Small intestine (tissue), 7 donors: ENCODE data around the gene JUNB. TPM values are rescaled to one million over a fixed set of nuclear protein-coding genes. Genes with fewer than 3 reads are reported as not detected.

ENCODE experiments used
- DNase-seq, 2 donors: peaks; one replicate each; pipeline versions ENCODE4 v3.0.0 to v3.0.0-alpha.2; 2013
- FAIRE-seq: peaks from 2 replicates; lab custom pipeline; 2012; peaks lifted over from hg19 to GRCh38; lab: Jason Lieb, UNC
- H3K27ac ChIP-seq, 3 donors: one replicate each; pipeline ENCODE4 v1.5.1; 2013; ENCODE audit warnings: low read length in 2 of 3, mild to moderate bottlenecking in 2 of 3, control low read depth in 1 of 3, inconsistent platforms in 1 of 3, low read depth in 1 of 3, moderate library complexity in 1 of 3
- H3K27me3 ChIP-seq, 3 donors: one replicate each; pipeline ENCODE4 v1.6.1; 2013; ENCODE audit warnings: low read length in 3 of 3, inconsistent platforms in 1 of 3; ENCODE audit not compliant: control insufficient read depth in 3 of 3, insufficient read depth in 3 of 3
- H3K36me3 ChIP-seq, 3 donors: one replicate each; pipeline ENCODE4 v1.6.1; 2013; ENCODE audit warnings: low read length in 3 of 3, inconsistent platforms in 1 of 3, low read depth in 1 of 3, mild to moderate bottlenecking in 1 of 3, moderate library complexity in 1 of 3; ENCODE audit not compliant: control insufficient read depth in 3 of 3, insufficient read depth in 2 of 3
- H3K4me1 ChIP-seq, 3 donors: one replicate each; pipeline ENCODE4 v1.6.1; 2013; ENCODE audit warnings: low read length in 2 of 3, inconsistent platforms in 1 of 3, low read depth in 1 of 3, mild to moderate bottlenecking in 1 of 3, moderate library complexity in 1 of 3; ENCODE audit not compliant: control insufficient read depth in 3 of 3, insufficient read depth in 2 of 3
- H3K4me3 ChIP-seq, 3 donors: one replicate each; pipeline ENCODE4 v1.5.1; 2013; ENCODE audit warnings: low read length in 3 of 3, control low read depth in 1 of 3, inconsistent platforms in 1 of 3, low read depth in 1 of 3, mild to moderate bottlenecking in 1 of 3, moderate library complexity in 1 of 3
- H3K9me3 ChIP-seq, 2 donors: one replicate each; pipeline ENCODE4 v1.6.1; 2013; ENCODE audit warnings: low read depth in 1 of 2, low read length in 1 of 2; ENCODE audit not compliant: control insufficient read depth in 2 of 2, insufficient read depth in 1 of 2
- WGBS, 3 donors: extraction: QIAGEN DNeasy Blood & Tissue Kit; methylation state at CpG; one replicate each; pipeline ENCODE4 v1.1.7; 2013; 5-methylcytosine and 5-hydroxymethylcytosine counted together
- polyA plus RNA-seq, 4 donors: library from polyadenylated mRNA; stranded (reverse) in 3 of 4; unstranded in 1 of 4; fragments of 200-250 nt in 3 of 4; fragments of 120-200 nt in 1 of 4; gene quantifications; one replicate each; pipeline versions ENCODE4 v1.2.1 to v1.2.3, GENCODE V29; 2013
- donor health status: healthy with polysubstance abuse.
- donor health status: control.
- donor health status: control.
- donor health status: Bipolar disorder and iron deficiency.
- donor health status: healthy.

Gene JUNB
- polyA plus RNA-seq, 4 donors, result 44.7 to 234 (median 135) TPM

DNA sequence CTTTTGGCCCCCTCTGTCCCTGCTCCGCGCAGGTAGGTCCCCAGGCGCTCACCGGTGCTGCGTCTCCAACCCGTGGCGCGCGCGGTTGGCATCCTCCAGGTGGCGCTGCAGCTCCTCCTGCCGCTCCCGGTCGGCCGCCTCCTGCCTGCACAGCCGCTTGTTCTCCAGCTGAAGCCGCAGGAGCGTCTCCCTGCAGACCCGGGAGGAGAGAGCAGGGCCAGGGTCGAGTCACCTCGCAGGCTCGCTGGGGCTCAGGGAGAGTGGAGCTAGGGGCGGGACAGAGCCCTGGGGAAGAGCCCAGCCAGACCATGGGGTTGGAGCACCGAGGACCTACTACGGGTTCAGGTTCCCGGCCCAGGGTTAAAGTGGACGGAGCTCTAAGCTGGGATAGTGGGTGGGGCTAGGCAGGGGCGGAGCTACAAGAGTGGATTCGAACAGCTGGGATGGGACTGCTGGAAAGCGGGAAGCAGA lies 25.2 kb upstream of the JUNB start:
- Histone ChIP-seq H3K4me1 (peaks cover 0 to 13% (median 0%) of the 10 kb centered on the region in 3 donors), H3K9me3 (peaks cover 0 to 6% of the 10 kb centered on the region in 2 donors), H3K4me3 (peak overlapping the region in 1 of 3 donors; percentile 53), H3K27ac (peak overlapping the region in 1 of 3 donors; percentile 82), H3K36me3 (peaks cover 3 to 82% (median 27%) of the 10 kb centered on the region in 3 donors), H3K27me3 (no peaks in the 10 kb centered on the region)
- WGBS, 3 donors, result 42 to 86% (median 56%) methylated on average over 27 to 30 of the region's 30 CpGs
- FAIRE-seq, result no peak
- peak; percentile 73 to 94 for DNase-seq

DNA sequence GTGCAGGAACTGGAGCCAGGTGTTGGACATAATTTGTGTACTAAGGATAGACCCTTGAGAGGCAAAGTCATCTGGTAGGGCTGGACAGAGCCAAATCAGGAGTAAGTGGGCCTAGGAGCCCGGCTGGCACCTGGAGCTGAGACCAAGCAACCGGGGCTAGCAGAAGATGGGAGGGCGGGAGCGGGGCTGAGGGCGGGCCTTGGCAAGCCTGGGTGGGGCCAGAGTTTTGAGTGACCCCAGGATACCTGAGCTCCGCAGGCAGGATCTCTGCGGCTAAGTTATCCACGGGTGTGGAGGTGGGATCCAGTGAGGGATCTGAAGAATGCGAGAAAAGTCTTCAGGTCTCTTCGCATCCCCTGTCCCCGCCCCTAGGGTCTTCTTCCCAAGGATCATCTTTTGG lies 24.1 kb upstream of the JUNB start:
- WGBS, 3 donors, result 93 to 96% (median 95%) methylated on average over 11 of the region's 11 CpGs
- FAIRE-seq (no peak), DNase-seq (no peak)
- H3K27ac ChIP-seq, result no peak overlapping the region
- peaks cover 0 to 13% (median 0%) of the 10 kb centered on the region in 3 donors for H3K4me1 ChIP-seq
- H3K9me3 ChIP-seq, result peaks cover 0 to 6% of the 10 kb centered on the region in 2 donors
- H3K36me3 ChIP-seq, result peaks cover 3 to 86% (median 29%) of the 10 kb centered on the region in 3 donors
- H3K27me3 ChIP-seq, result no peaks in the 10 kb centered on the region
- H3K4me3 ChIP-seq, result no peak overlapping the region

DNA sequence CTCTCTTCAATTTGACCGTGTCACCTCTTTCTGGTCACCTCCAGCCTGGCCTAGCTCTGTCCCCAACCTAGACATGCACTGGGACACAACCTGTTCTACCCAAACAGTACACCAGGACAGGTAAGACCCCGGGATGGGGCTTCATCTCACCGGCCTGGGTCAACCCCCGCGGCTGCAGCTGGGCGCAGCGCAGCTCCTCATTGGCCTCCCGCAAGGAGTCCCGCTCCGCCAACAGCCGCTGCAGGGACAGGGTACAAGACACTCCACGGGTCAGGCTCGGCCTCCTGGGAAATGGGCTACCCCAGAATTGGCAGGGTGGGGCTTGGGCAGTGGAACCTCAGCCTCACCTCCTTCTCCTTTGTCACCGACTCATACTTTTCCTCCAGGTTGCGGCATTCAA lies 23.6 kb upstream of the JUNB start:
- FAIRE-seq, result no peak
- DNase-seq, result no peak
- H3K36me3 ChIP-seq, result peaks cover 3 to 89% (median 29%) of the 10 kb centered on the region in 3 donors
- peaks cover 0 to 6% of the 10 kb centered on the region in 2 donors for H3K9me3 ChIP-seq
- no peak overlapping the region for H3K27ac ChIP-seq
- no peak overlapping the region for H3K4me3 ChIP-seq
- no peaks in the 10 kb centered on the region for H3K27me3 ChIP-seq
- peaks cover 0 to 13% (median 0%) of the 10 kb centered on the region in 3 donors for H3K4me1 ChIP-seq
- WGBS, 3 donors, result 94 to 99% (median 95%) methylated on average over 15 of the region's 15 CpGs

DNA sequence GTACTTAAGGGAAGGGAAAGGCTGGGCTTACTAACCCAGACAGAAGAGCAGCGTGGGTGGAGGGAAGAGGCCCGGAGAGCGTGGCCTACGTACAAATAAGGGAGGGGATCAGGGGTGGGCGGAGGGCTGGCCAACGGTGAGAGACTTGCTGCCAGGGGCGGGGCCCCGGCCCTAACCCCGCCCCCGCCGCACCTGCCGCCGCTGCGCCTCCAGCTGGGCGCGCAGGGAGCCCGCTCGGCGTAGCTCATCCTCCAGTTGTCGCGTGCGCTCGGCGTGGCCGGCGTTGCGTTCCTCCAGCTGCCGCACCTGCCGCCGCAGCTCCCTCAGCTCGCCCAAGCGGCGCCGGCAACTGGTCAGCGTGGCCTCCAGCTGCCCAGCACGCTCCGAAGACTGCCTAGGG lies 21.6 kb upstream of the JUNB start:
- 53 to 55% (median 54%) methylated on average over 34 to 37 of the region's 37 CpGs for WGBS, 3 donors
- FAIRE-seq (no peak), DNase-seq (peak; percentile 55 to 66)
- Histone ChIP-seq H3K36me3 (peaks cover 0 to 88% (median 17%) of the 10 kb centered on the region in 3 donors), H3K27ac (no peak overlapping the region), H3K4me1 (peaks cover 0 to 29% (median 0%) of the 10 kb centered on the region in 3 donors), H3K27me3 (no peaks in the 10 kb centered on the region), H3K9me3 (no peaks in the 10 kb centered on the region), H3K4me3 (no peak overlapping the region)

DNA sequence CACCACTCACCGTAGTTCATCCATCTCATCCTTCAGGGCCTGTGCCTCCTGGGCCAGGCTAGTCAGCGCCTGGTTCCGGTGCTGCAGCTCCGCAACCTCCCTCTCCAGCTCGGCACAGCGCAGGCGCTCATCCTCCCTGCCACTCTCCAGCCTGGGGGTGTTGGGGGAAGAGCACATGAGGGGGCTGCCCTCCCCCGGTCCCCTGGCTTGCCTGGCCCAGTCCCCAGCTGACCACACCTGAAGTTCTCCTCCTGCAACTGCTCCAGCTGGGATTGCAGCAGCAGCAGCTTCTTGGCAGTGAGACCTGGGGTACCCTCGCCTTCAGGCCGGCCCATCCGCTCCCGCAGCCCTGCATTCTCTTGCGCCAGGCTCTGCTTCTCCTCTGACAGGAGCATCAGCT lies 20.4 kb upstream of the JUNB start:
- 95 to 98% (median 98%) methylated on average over 11 to 13 of the region's 13 CpGs for WGBS, 3 donors
- H3K4me1 ChIP-seq, result peaks cover 0 to 27% (median 0%) of the 10 kb centered on the region in 3 donors
- no peak for FAIRE-seq

DNA sequence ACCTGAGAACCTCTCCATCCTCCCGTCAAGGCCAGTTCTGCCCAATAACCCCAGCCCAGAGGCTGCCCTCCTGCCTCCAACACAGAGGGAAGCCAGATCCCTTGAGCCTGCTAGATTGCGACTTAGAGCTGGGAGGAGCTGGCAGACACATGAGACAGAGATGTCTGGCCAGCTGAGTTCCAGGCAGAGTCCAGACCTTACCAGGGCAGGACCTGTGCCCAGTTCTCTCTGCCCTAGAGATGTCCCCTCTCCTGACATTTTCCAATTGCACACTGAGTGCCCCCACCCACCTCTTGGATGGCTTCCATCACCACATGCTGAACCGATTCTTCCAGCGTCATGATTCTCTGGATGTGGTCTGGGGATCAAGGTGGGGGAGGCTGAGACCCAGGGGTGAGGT lies 19.0 kb upstream of the JUNB start:
- peaks cover 0 to 68% (median 11%) of the 10 kb centered on the region in 3 donors for H3K36me3 ChIP-seq
- FAIRE-seq, result no peak
- WGBS, 3 donors, result 78 to 89% (median 86%) methylated on average over 4 of the region's 4 CpGs
- no peaks in the 10 kb centered on the region for H3K27me3 ChIP-seq
- no peak overlapping the region for H3K4me3 ChIP-seq
- H3K27ac ChIP-seq, result no peak overlapping the region
- DNase-seq, result no peak
- no peaks in the 10 kb centered on the region for H3K9me3 ChIP-seq
- peaks cover 0 to 30% (median 0%) of the 10 kb centered on the region in 3 donors for H3K4me1 ChIP-seq

More for the DNA sequence above, 20.4 kb upstream of the JUNB start:
- peaks cover 0 to 77% (median 15%) of the 10 kb centered on the region in 3 donors for H3K36me3 ChIP-seq
- no peak overlapping the region for H3K4me3 ChIP-seq
- no peak overlapping the region for H3K27ac ChIP-seq
- no peak for DNase-seq
- H3K9me3 ChIP-seq, result no peaks in the 10 kb centered on the region
- H3K27me3 ChIP-seq, result no peaks in the 10 kb centered on the region

DNA sequence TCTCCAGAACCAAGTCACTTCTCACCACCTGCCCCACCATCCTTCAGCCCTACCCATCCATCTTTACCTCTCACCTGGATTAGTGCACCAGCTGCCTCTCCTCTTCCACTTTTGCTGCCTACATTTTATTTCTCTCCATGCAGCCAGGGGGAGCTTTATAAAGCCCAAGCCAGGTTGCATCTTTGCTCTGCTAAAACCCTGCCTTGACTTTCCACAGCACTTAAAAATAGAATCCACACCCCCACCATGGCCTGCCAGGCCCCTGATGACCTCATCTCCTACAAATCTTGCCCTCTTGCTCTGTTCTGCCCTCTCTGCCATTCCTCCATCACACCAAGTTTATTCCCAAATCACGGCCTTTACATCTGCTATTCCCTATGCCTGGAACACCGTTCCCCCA lies 17.7 kb upstream of the JUNB start:
- Histone ChIP-seq H3K9me3 (no peaks in the 10 kb centered on the region), H3K36me3 (peaks cover 0 to 57% (median 11%) of the 10 kb centered on the region in 3 donors), H3K27me3 (no peaks in the 10 kb centered on the region), H3K4me1 (peaks cover 0 to 34% (median 0%) of the 10 kb centered on the region in 3 donors), H3K4me3 (no peak overlapping the region), H3K27ac (no peak overlapping the region)
- DNase-seq (no peak), FAIRE-seq (no peak)
- WGBS, 3 donors, result 87 to 91% (median 89%) methylated on average over 2 of the region's 2 CpGs

DNA sequence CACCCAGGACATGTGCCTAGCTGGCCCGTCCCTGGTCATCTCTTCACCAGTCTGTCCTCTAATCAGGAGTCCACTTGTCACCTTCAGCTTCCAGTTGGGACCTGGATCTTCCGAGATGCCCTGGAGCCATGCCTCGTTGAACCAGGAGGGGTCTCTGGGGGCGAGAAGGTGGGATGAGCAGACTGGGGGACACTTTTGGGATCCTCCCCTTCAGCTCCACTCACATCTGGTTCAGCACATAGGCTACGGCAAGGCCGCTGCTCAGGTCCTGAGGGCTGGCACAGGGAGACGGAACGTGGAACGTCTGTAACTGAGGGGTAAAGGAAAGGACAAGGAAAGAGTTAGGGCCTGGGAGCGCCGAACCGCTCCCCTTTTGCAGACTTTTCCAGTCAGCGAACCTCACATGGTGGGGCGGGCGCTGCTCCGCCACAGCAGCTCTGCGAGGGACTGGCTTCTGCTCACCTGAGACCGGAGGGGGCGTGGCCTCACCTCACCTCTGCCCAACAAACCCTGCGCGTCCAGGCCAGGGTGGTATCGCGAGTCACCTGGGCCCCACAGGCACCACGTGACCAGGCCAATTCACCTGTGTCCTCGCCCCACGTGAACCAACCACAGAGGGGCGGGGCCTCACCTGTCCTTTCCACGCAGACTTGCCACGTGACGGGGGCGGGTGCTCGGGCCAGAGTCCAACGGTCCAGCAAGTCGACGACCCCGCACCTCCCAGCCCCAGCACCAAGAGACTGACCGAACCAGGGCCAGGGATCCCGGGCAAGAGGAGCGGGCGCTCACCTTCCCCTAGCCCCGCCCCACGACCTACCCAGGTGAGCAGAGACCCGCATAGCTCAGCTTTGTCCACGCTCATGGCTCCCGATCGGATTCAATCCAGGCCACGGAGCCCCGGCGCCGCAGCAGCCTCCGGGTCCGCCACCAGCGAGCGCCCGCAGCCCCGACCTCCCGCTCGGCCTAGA lies 16.4 kb upstream of the JUNB start, which contains the start of gene HOOK2:
HOOK2 (minus strand) TSS at position 965 of the 968 bp plus-strand sequence; CDS start at position 862, 103 bp downstream.
- FAIRE-seq (no peak), DNase-seq (peak; percentile 99)
- peaks cover 0 to 48% (median 11%) of the 10 kb centered on the region in 3 donors for H3K36me3 ChIP-seq
- no peaks in the 10 kb centered on the region for H3K9me3 ChIP-seq
- WGBS, 3 donors, result 6 to 20% (median 16%) methylated on average over 46 to 58 of the region's 58 CpGs
- no peaks in the 10 kb centered on the region for H3K27me3 ChIP-seq
- peak within 1 kb of the TSS; percentile 65 to 73 (median 73) for H3K4me3 ChIP-seq
- H3K4me1 ChIP-seq, result peaks cover 0 to 44% (median 0%) of the 10 kb centered on the region in 3 donors
- H3K27ac ChIP-seq, result peak within 1 kb of the TSS; percentile 96 to 98 (median 96)
